CD14-positive monocyte (primary cell): ENCODE measurements around the gene WT1. TPM values are rescaled to one million over a fixed set of nuclear protein-coding genes. Genes with fewer than 3 reads are reported as not detected.

Experiments
- DNase-seq, 3 donors: peaks; one replicate each; pipeline ENCODE4 v3.0.0-alpha.2; 2011 to 2022
- H2AFZ ChIP-seq: 2 replicates; pipeline ENCODE4 v1.6.0; 2012; ENCODE audit warnings: mild to moderate bottlenecking, low read depth, low read length, inconsistent platforms; ENCODE audit not compliant: insufficient read depth, poor library complexity, severe bottlenecking
- H3K27ac ChIP-seq, 2 donors: 1 replicate in 1 of 2; 2 replicates in 1 of 2; pipeline ENCODE4 v1.5.1; 2012 to 2013; ENCODE audit warnings: low read length in 2 of 2, control low read depth in 1 of 2, inconsistent platforms in 1 of 2, low read depth in 1 of 2, mild to moderate bottlenecking in 1 of 2
- H3K27me3 ChIP-seq, 2 donors: one replicate each; pipeline versions ENCODE4 v1.6.0 to v1.6.1; 2011 to 2013; ENCODE audit warnings: low read length in 2 of 2; ENCODE audit not compliant: control insufficient read depth in 2 of 2, insufficient read depth in 2 of 2
- H3K36me3 ChIP-seq, 2 donors: replicated peaks in 1 of 2; 1 replicate in 1 of 2; 2 replicates in 1 of 2; pipeline versions ENCODE4 v1.5.1 to v1.6.1; 2012 to 2013; ENCODE audit warnings: low read length in 2 of 2, control low read depth in 1 of 2, inconsistent platforms in 1 of 2, mild to moderate bottlenecking in 1 of 2; ENCODE audit not compliant: insufficient read depth in 2 of 2, control insufficient read depth in 1 of 2
- H3K4me1 ChIP-seq, 2 donors: 1 replicate in 1 of 2; 2 replicates in 1 of 2; pipeline versions ENCODE4 v1.5.1 to v1.6.1; 2012 to 2013; ENCODE audit warnings: low read length in 2 of 2, control low read depth in 1 of 2, inconsistent platforms in 1 of 2, mild to moderate bottlenecking in 1 of 2, moderate library complexity in 1 of 2; ENCODE audit not compliant: insufficient read depth in 2 of 2, control insufficient read depth in 1 of 2
- H3K4me2 ChIP-seq: replicated peaks from 2 replicates; pipeline ENCODE3; 2012; ENCODE audit warnings: low read length, moderate library complexity, mild to moderate bottlenecking; ENCODE audit not compliant: poor library complexity, severe bottlenecking; ENCODE audit errors: extremely low read depth
- H3K4me3 ChIP-seq, 3 experiments: fragments of 200-600 bp in 1 of 3; sonication (generic) in 1 of 3; replicated peaks in 1 of 3; 1 replicate in 2 of 3; 2 replicates in 1 of 3; pipeline ENCODE4 v1.5.1; 2011 to 2013; ENCODE audit warnings: low read length in 3 of 3, mild to moderate bottlenecking in 3 of 3, control low read depth in 2 of 3, low read depth in 2 of 3, inconsistent platforms in 1 of 3, moderate library complexity in 1 of 3
- H3K79me2 ChIP-seq: 2 replicates; pipeline ENCODE4 v1.6.0; 2012; ENCODE audit warnings: mild to moderate bottlenecking, control low read depth, inconsistent platforms, low read length, moderate library complexity; ENCODE audit not compliant: insufficient read depth
- H3K9ac ChIP-seq: 2 replicates; pipeline ENCODE4 v1.6.0; 2017; ENCODE audit warnings: low read length, mild to moderate bottlenecking; ENCODE audit not compliant: insufficient read depth, poor library complexity, severe bottlenecking
- H3K9me3 ChIP-seq, 2 donors: replicated peaks in 1 of 2; 1 replicate in 1 of 2; 2 replicates in 1 of 2; pipeline versions ENCODE4 v1.5.1 to v1.6.1; 2012 to 2013; ENCODE audit warnings: low read length in 2 of 2, control low read depth in 1 of 2; ENCODE audit not compliant: control insufficient read depth in 1 of 2, insufficient read depth in 1 of 2
- H4K20me1 ChIP-seq: 2 replicates; pipeline ENCODE4 v1.6.0; 2012; ENCODE audit warnings: mild to moderate bottlenecking, low read length, control low read depth, moderate library complexity; ENCODE audit not compliant: insufficient read depth
- H3K27ac Mint-ChIP-seq, 7 donors: one replicate each; pipeline ENCODE4 v1.8.0; 2020; ENCODE audit warnings: mild to moderate bottlenecking in 7 of 7, mixed read lengths in 7 of 7, moderate library complexity in 6 of 7, inconsistent platforms in 2 of 7
- H3K27me3 Mint-ChIP-seq, 3 donors: one replicate each; pipeline ENCODE4 v1.8.0; 2021 to 2022; ENCODE audit warnings: low read depth in 3 of 3, mild to moderate bottlenecking in 3 of 3, mixed read lengths in 3 of 3, moderate library complexity in 3 of 3, inconsistent platforms in 1 of 3
- H3K36me3 Mint-ChIP-seq, 2 donors: one replicate each; pipeline ENCODE4 v1.8.0; 2020; ENCODE audit warnings: mixed read lengths in 2 of 2, inconsistent platforms in 1 of 2, mild to moderate bottlenecking in 1 of 2
- H3K4me1 Mint-ChIP-seq: one replicate; pipeline ENCODE4 v1.8.0; 2020; ENCODE audit warnings: mild to moderate bottlenecking, mixed read lengths
- H3K4me3 Mint-ChIP-seq, 2 donors: one replicate each; pipeline ENCODE4 v1.8.0; 2020; ENCODE audit warnings: mild to moderate bottlenecking in 2 of 2, mixed read lengths in 2 of 2, moderate library complexity in 1 of 2
- H3K9me3 Mint-ChIP-seq, 7 donors: one replicate each; pipeline ENCODE4 v1.8.0; 2020 to 2022; ENCODE audit warnings: mixed read lengths in 7 of 7, mild to moderate bottlenecking in 6 of 7, moderate library complexity in 6 of 7, inconsistent platforms in 2 of 7
- CTCF ChIP-seq: fragments of 200-600 bp; IDR thresholded peaks from one replicate; pipeline ENCODE4 v1.8.0; 2022; ENCODE audit warnings: antibody characterized with exemption, mild to moderate bottlenecking
- WGBS: methylation state at CpG from one replicate; pipeline ENCODE4 v1.1.5; 2013; ENCODE audit warnings: missing lambda C conversion rate; ENCODE audit not compliant: insufficient coverage; 5-methylcytosine and 5-hydroxymethylcytosine counted together
- intact Hi-C, 2 donors: fragments of 100-400 bp; cut with micrococcal nuclease; formaldehyde crosslinking; loops; one replicate each; pipeline versions ENCODE4 v1.15.0 to v1.15.1; 2023
- polyA plus RNA-seq, 3 donors: library from polyadenylated mRNA; depleted of rRNA in 1 of 3; unstranded in 2 of 3; stranded (reverse) in 1 of 3; fragments of 300-500 nt in 2 of 3; fragments of >200 nt in 1 of 3; fragmentation: Illumina TruSeq in 2 of 3; gene quantifications; 1 replicate in 2 of 3; 2 replicates in 1 of 3; pipeline ENCODE4 v1.2.3, GENCODE V29; 2012 to 2021

Gene WT1
- polyA plus RNA-seq, 3 donors, result not detected

GRCh38 chr11:32420139-32420538, 15.2 kb downstream of the WT1 start:
- Mint-ChIP-seq H3K9me3 (peaks cover 0 to 2% (median 0%) of the 10 kb centered on the region in 7 donors), H3K4me1 (peaks cover 10% of the 10 kb centered on the region), H3K27ac (no peak overlapping the region), H3K27me3 (peaks cover 15 to 35% (median 17%) of the 10 kb centered on the region in 3 donors), H3K36me3 (no peaks in the 10 kb centered on the region), H3K4me3 (no peak overlapping the region)
- H3K27ac ChIP-seq, result no peak overlapping the region
- no peaks in the 10 kb centered on the region for H3K36me3 ChIP-seq
- H3K27me3 ChIP-seq, result peaks cover under 1 to 12% of the 10 kb centered on the region in 2 donors
- H3K9ac ChIP-seq, result no peak overlapping the region
- H2AFZ ChIP-seq, result no peak overlapping the region
- H3K4me1 ChIP-seq, result no peaks in the 10 kb centered on the region
- H4K20me1 ChIP-seq, result no peaks in the 10 kb centered on the region
- H3K4me2 ChIP-seq, result no peak overlapping the region
- no peak for DNase-seq
- H3K4me3 ChIP-seq, result no peak overlapping the region
- no peak for TF ChIP-seq CTCF
- no peaks in the 10 kb centered on the region for H3K79me2 ChIP-seq
- intact Hi-C loops, result no loop called here
- no peaks in the 10 kb centered on the region for H3K9me3 ChIP-seq

- H3K36me3 Mint-ChIP-seq, result no peaks in the 10 kb centered on the region
- Histone ChIP-seq H3K27ac (no peak overlapping the region), H3K79me2 (no peaks in the 10 kb centered on the region), H3K4me3 (no peak overlapping the region), H3K27me3 (no peaks in the 10 kb centered on the region), H2AFZ (no peak overlapping the region), H3K9me3 (no peaks in the 10 kb centered on the region), H3K4me2 (no peak overlapping the region), H3K9ac (no peak overlapping the region), H3K4me1 (no peaks in the 10 kb centered on the region), H4K20me1 (no peaks in the 10 kb centered on the region), H3K36me3 (no peaks in the 10 kb centered on the region)
- H3K4me3 Mint-ChIP-seq, result no peak overlapping the region
- no peak for TF ChIP-seq CTCF
- intact Hi-C loops, result no loop called here
- no peak overlapping the region for H3K27ac Mint-ChIP-seq
- 34% methylated on average over 3 of the region's 5 CpGs for WGBS
- H3K4me1 Mint-ChIP-seq, result peaks cover 10% of the 10 kb centered on the region
- H3K9me3 Mint-ChIP-seq, result no peaks in the 10 kb centered on the region
- H3K27me3 Mint-ChIP-seq, result peaks cover 8 to 25% (median 11%) of the 10 kb centered on the region in 3 donors
- DNase-seq, result no peak
Observed at GRCh38 chr11:32418836-32419235, 16.5 kb downstream of the WT1 start.
